H9 (cell line): ENCODE data around the gene ABL2. TPM values are rescaled to one million over a fixed set of nuclear protein-coding genes. Genes with fewer than 3 reads are reported as not detected.

ENCODE experiments used
- DNase-seq: peaks from one replicate; pipeline ENCODE4 v3.0.0-alpha.2; 2017
- H2AFZ ChIP-seq: one replicate; pipeline ENCODE4 v1.6.1; 2013; ENCODE audit warnings: mild to moderate bottlenecking, low read length, control low read depth, moderate library complexity
- H2AK5ac ChIP-seq: 2 replicates; pipeline ENCODE4 v1.6.1; 2013; ENCODE audit warnings: low read length, control low read depth, mixed read lengths; ENCODE audit not compliant: insufficient read length
- H2BK120ac ChIP-seq: one replicate; pipeline ENCODE4 v1.6.1; 2013; ENCODE audit warnings: low read depth, mild to moderate bottlenecking, low read length, control low read depth, inconsistent platforms; ENCODE audit not compliant: poor library complexity, severe bottlenecking
- H2BK12ac ChIP-seq: 2 replicates; pipeline ENCODE4 v1.6.1; 2013; ENCODE audit warnings: low read length, control low read depth, mixed read lengths, low read depth; ENCODE audit not compliant: insufficient read length
- H2BK15ac ChIP-seq: 2 replicates; pipeline ENCODE4 v1.6.1; 2013; ENCODE audit warnings: low read depth, low read length, control low read depth
- H2BK20ac ChIP-seq: one replicate; pipeline ENCODE4 v1.6.1; 2013; ENCODE audit warnings: low read depth, mild to moderate bottlenecking, low read length, control low read depth, inconsistent platforms; ENCODE audit not compliant: poor library complexity, severe bottlenecking
- H2BK5ac ChIP-seq: 2 replicates; pipeline ENCODE4 v1.6.1; 2013; ENCODE audit warnings: low read length, control low read depth, mixed read lengths; ENCODE audit not compliant: insufficient read length
- H3K14ac ChIP-seq: 2 replicates; pipeline ENCODE4 v1.6.1; 2013; ENCODE audit warnings: low read length, control low read depth; ENCODE audit not compliant: insufficient read depth
- H3K18ac ChIP-seq: 2 replicates; pipeline ENCODE4 v1.6.1; 2013; ENCODE audit warnings: low read depth, mild to moderate bottlenecking, mixed read lengths, low read length, control low read depth; ENCODE audit not compliant: insufficient read length
- H3K23ac ChIP-seq: 2 replicates; pipeline ENCODE4 v1.6.1; 2013; ENCODE audit warnings: low read length, control low read depth, mixed read lengths, low read depth; ENCODE audit not compliant: insufficient read length
- H3K23me2 ChIP-seq: 2 replicates; pipeline ENCODE4 v1.6.1; 2013; ENCODE audit warnings: low read depth, mild to moderate bottlenecking, mixed read lengths, low read length, control low read depth; ENCODE audit not compliant: insufficient read length, poor library complexity, severe bottlenecking
- H3K27ac ChIP-seq: 2 replicates; pipeline ENCODE4 v1.5.1; 2013; ENCODE audit warnings: low read length, control low read depth, mixed read lengths, low read depth; ENCODE audit not compliant: insufficient read length
- H3K27me3 ChIP-seq: 2 replicates; pipeline ENCODE4 v1.6.1; 2013; ENCODE audit warnings: low read length, control low read depth, inconsistent platforms; ENCODE audit not compliant: insufficient read depth
- H3K4ac ChIP-seq: 2 replicates; pipeline ENCODE4 v1.6.1; 2013; ENCODE audit warnings: low read depth, mild to moderate bottlenecking, control low read depth, inconsistent platforms, low read length, moderate library complexity
- H3K4me1 ChIP-seq: 2 replicates; pipeline ENCODE4 v1.6.1; 2013; ENCODE audit warnings: low read length, control low read depth, inconsistent platforms; ENCODE audit not compliant: insufficient read depth
- H3K4me2 ChIP-seq: 2 replicates; pipeline ENCODE4 v1.6.1; 2013; ENCODE audit warnings: low read length, control low read depth, mixed read lengths; ENCODE audit not compliant: insufficient read length, insufficient read depth
- H3K56ac ChIP-seq: 2 replicates; pipeline ENCODE4 v1.6.1; 2013; ENCODE audit warnings: low read depth, mild to moderate bottlenecking, mixed read lengths, low read length, control low read depth; ENCODE audit not compliant: insufficient read length
- H3K79me1 ChIP-seq: 2 replicates; pipeline ENCODE4 v1.6.1; 2013; ENCODE audit warnings: low read depth, mild to moderate bottlenecking, moderate library complexity, low read length, control low read depth, inconsistent platforms; ENCODE audit not compliant: insufficient read depth, poor library complexity, severe bottlenecking
- H3K79me2 ChIP-seq: 2 replicates; pipeline ENCODE4 v1.6.1; 2013; ENCODE audit warnings: low read length, control low read depth, inconsistent platforms; ENCODE audit not compliant: insufficient read depth
- H3K9ac ChIP-seq: 2 replicates; pipeline ENCODE4 v1.6.1; 2013; ENCODE audit warnings: low read length, control low read depth, mixed read lengths; ENCODE audit not compliant: insufficient read length; ENCODE audit errors: extremely low read depth
- H3K9me3 ChIP-seq: one replicate; pipeline ENCODE4 v1.6.1; 2013; ENCODE audit warnings: low read depth, low read length, inconsistent platforms; ENCODE audit not compliant: control insufficient read depth
- H3T11ph ChIP-seq: one replicate; pipeline ENCODE4 v1.6.1; 2013; ENCODE audit warnings: mild to moderate bottlenecking, low read length, control low read depth, inconsistent platforms
- H4K20me1 ChIP-seq: one replicate; pipeline ENCODE4 v1.6.1; 2013; ENCODE audit not compliant: control insufficient read depth, insufficient read length, insufficient read depth
- H4K5ac ChIP-seq: 2 replicates; pipeline ENCODE4 v1.6.1; 2013; ENCODE audit warnings: low read depth, mild to moderate bottlenecking, mixed read lengths, low read length, control low read depth; ENCODE audit not compliant: insufficient read length
- H4K8ac ChIP-seq: replicated peaks from 2 replicates; pipeline ENCODE4 v1.6.1; 2013; ENCODE audit warnings: low read length, control low read depth, mixed read lengths, low read depth; ENCODE audit not compliant: insufficient read length
- H4K91ac ChIP-seq: 2 replicates; pipeline ENCODE4 v1.6.1; 2013; ENCODE audit warnings: low read depth, mild to moderate bottlenecking, moderate library complexity, mixed read lengths, low read length, control low read depth; ENCODE audit not compliant: insufficient read length
- H3K27ac Mint-ChIP-seq, 3 experiments: 2 replicates in 2 of 3; 3 replicates in 1 of 3; pipeline ENCODE4 v1.8.0; 2020 to 2021; ENCODE audit warnings: mixed read lengths in 3 of 3, mild to moderate bottlenecking in 1 of 3, moderate library complexity in 1 of 3
- H3K27me3 Mint-ChIP-seq: 2 replicates; pipeline ENCODE4 v1.8.0; 2021; ENCODE audit warnings: low read depth, mild to moderate bottlenecking, moderate library complexity, mixed read lengths
- H3K36me3 Mint-ChIP-seq, 3 experiments: 2 replicates in 2 of 3; 3 replicates in 1 of 3; pipeline ENCODE4 v1.8.0; 2020 to 2021; ENCODE audit warnings: low read depth in 3 of 3, mixed read lengths in 3 of 3; ENCODE audit not compliant: insufficient read depth in 1 of 3
- H3K4me1 Mint-ChIP-seq, 2 experiments: 2 replicates each; pipeline ENCODE4 v1.8.0; 2020; ENCODE audit warnings: mixed read lengths in 2 of 2
- H3K4me3 Mint-ChIP-seq, 2 experiments: 2 replicates in 1 of 2; 3 replicates in 1 of 2; pipeline ENCODE4 v1.8.0; 2020 to 2021; ENCODE audit warnings: mild to moderate bottlenecking in 2 of 2, mixed read lengths in 2 of 2, moderate library complexity in 1 of 2
- H3K9me3 Mint-ChIP-seq, 2 experiments: 2 replicates in 1 of 2; 3 replicates in 1 of 2; pipeline ENCODE4 v1.8.0; 2020; ENCODE audit warnings: mild to moderate bottlenecking in 2 of 2, mixed read lengths in 2 of 2, moderate library complexity in 1 of 2
- WGBS: extraction: QIAGEN DNeasy Blood & Tissue Kit; methylation state at CpG from one replicate; pipeline ENCODE4 v1.1.7; 2013; ENCODE audit warnings: missing lambda C conversion rate, low lambda C conversion rate, mixed read lengths; ENCODE audit not compliant: insufficient read length; ENCODE audit errors: extremely low coverage; 5-methylcytosine and 5-hydroxymethylcytosine counted together
- total RNA-seq: library from RNA; stranded (reverse); gene quantifications from 2 replicates; pipeline ENCODE4 v1.2.1, GENCODE V29; 2021
- TF ChIP-seq, protein P1 (sequence below): fragments of 200-600 bp; sonication (generic); conservative IDR thresholded peaks from 3 replicates; pipeline ENCODE4 v1.8.0; 2021; ENCODE audit warnings: antibody characterized with exemption, mild to moderate bottlenecking

The ABL2 gene
- total RNA-seq, 1 experiment from 2014 or later: 21.2 TPM

- Histone ChIP-seq H2BK15ac (no peak overlapping the region), H2BK5ac (no peak overlapping the region), H4K91ac (no peak overlapping the region), H3T11ph (no peak overlapping the region), H3K9ac (no peak overlapping the region), H3K79me1 (peaks cover 3% of the 10 kb centered on the region), H2BK20ac (no peak overlapping the region), H4K8ac (no peak overlapping the region), H3K27me3 (no peaks in the 10 kb centered on the region), H2AFZ (no peak overlapping the region), H3K56ac (no peak overlapping the region), H3K23me2 (no peaks in the 10 kb centered on the region), H3K23ac (no peak overlapping the region), H3K14ac (no peak overlapping the region), H3K27ac (no peak overlapping the region), H3K4me2 (no peak overlapping the region), H4K5ac (no peak overlapping the region), H3K4me1 (no peaks in the 10 kb centered on the region), H4K20me1 (no peaks in the 10 kb centered on the region), H2BK120ac (no peak overlapping the region), H3K18ac (no peak overlapping the region), H2BK12ac (no peak overlapping the region), H3K4ac (no peak overlapping the region), H2AK5ac (no peak overlapping the region), H3K9me3 (no peaks in the 10 kb centered on the region), H3K79me2 (no peaks in the 10 kb centered on the region; the same call in 1 of the 2 replicates)
- H3K4me3 Mint-ChIP-seq: no peak overlapping the region
- no peaks in the 10 kb centered on the region for H3K36me3 Mint-ChIP-seq
- DNase-seq: no peak
- H3K9me3 Mint-ChIP-seq: no peaks in the 10 kb centered on the region
- no peaks in the 10 kb centered on the region for H3K27me3 Mint-ChIP-seq
- WGBS: no CpG with 5 or more reads among the region's 3 CpGs
- H3K4me1 Mint-ChIP-seq: peaks cover 5 to 7% of the 10 kb centered on the region in 2 experiments; a peak in 2 of 4 replicates
- peak overlapping the region in 1 of 3 experiments; percentile 21; a peak in 1 of 7 replicates for H3K27ac Mint-ChIP-seq
- TF ChIP-seq, protein P1, sequence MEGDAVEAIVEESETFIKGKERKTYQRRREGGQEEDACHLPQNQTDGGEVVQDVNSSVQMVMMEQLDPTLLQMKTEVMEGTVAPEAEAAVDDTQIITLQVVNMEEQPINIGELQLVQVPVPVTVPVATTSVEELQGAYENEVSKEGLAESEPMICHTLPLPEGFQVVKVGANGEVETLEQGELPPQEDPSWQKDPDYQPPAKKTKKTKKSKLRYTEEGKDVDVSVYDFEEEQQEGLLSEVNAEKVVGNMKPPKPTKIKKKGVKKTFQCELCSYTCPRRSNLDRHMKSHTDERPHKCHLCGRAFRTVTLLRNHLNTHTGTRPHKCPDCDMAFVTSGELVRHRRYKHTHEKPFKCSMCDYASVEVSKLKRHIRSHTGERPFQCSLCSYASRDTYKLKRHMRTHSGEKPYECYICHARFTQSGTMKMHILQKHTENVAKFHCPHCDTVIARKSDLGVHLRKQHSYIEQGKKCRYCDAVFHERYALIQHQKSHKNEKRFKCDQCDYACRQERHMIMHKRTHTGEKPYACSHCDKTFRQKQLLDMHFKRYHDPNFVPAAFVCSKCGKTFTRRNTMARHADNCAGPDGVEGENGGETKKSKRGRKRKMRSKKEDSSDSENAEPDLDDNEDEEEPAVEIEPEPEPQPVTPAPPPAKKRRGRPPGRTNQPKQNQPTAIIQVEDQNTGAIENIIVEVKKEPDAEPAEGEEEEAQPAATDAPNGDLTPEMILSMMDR: no peak
Observed at GRCh38 chr1:179169616-179170467, 59.6 kb downstream of the ABL2 start.
